Fibroblast of lung (primary cell): ENCODE data around the gene CST8.

Source experiments
- EZH2 ChIP-seq: IDR thresholded peaks from 2 replicates; pipeline ENCODE4 v1.5.1; 2012; ENCODE audit warnings: low read length, control low read depth, mild to moderate bottlenecking; ENCODE audit errors: missing control alignments
- TF ChIP-seq, protein P1 (sequence below), 2 donors: IDR thresholded peaks in 1 of 2; conservative IDR thresholded peaks in 1 of 2; 1 replicate in 1 of 2; 2 replicates in 1 of 2; pipeline ENCODE4 v1.5.1; 2011 to 2012; ENCODE audit warnings: low read length in 2 of 2, control low read depth in 1 of 2, inconsistent platforms in 1 of 2, low read depth in 1 of 2, mild to moderate bottlenecking in 1 of 2

GRCh38 chr20:23454816-23455215, 36.1 kb upstream of the CST8 start:
- TF ChIP-seq, protein P1, sequence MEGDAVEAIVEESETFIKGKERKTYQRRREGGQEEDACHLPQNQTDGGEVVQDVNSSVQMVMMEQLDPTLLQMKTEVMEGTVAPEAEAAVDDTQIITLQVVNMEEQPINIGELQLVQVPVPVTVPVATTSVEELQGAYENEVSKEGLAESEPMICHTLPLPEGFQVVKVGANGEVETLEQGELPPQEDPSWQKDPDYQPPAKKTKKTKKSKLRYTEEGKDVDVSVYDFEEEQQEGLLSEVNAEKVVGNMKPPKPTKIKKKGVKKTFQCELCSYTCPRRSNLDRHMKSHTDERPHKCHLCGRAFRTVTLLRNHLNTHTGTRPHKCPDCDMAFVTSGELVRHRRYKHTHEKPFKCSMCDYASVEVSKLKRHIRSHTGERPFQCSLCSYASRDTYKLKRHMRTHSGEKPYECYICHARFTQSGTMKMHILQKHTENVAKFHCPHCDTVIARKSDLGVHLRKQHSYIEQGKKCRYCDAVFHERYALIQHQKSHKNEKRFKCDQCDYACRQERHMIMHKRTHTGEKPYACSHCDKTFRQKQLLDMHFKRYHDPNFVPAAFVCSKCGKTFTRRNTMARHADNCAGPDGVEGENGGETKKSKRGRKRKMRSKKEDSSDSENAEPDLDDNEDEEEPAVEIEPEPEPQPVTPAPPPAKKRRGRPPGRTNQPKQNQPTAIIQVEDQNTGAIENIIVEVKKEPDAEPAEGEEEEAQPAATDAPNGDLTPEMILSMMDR (conservative IDR thresholded peaks at IDR 0.05 in 1 of 2, IDR thresholded peaks at IDR 0.05 in 1 of 2; ENCODE audit: low read depth in 1 of 2, low read length in 2 of 2), result no peak
- no peak for TF ChIP-seq EZH2
